ENCODE results near the gene GRIN2A.

The GRIN2A gene

DNA sequence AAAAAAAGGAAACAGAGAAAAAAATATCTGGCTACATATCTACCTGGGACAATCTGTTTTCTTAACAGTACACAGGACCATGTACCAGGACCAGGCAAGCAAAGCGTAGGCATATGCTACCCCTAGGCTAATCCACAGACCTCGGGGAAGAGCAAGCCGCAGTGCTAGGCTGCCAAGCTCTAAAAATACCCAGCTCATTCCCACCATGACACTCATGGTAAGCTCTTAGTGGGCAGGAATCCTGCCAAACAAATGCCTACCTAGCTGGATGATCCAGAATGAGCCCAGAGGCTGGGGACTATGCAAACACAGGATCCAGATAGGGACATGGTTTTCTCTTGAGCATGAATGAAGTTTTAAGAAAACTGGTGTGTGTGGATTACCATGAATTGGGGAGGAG lies 95.6 kb downstream of the GRIN2A start:
- no peak for DNase-seq (ENCODE audit: low read depth, low spot score)

DNA sequence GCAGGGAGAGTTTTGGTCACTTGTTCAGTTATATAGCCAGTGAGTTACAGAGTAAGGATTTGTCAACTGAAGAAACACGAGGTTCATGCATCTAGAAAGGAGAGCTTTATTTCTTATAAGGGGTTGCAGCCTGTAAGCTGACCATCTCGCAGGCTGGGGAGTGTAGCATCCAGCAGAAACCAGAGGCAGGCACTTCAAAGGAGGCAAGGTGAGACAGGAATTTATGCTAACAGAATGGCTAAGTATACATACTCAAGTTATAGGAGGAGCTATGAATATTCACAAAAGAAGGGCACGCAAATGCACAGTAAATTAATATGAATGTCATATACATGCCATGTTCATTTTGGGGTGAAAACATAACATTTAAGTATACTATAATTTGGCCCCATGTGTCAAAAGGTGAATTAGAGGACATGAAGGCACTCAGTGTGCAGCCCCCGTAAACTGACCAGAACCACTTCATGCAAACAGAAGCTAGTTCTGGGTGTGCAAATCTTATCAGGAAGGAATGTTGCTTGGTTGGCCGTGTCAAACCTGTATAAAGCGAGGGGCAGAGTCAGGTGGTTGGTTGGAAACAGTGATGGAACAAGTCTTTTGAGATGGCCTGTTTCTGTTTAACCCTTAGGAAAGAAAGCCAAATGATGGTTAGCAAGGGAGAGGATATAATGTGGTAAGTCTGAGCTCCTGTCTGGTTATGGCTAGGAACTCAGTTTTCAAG lies 97.0 kb downstream of the GRIN2A start:
- no peak for DNase-seq (ENCODE audit: low read depth, low spot score)

DNA sequence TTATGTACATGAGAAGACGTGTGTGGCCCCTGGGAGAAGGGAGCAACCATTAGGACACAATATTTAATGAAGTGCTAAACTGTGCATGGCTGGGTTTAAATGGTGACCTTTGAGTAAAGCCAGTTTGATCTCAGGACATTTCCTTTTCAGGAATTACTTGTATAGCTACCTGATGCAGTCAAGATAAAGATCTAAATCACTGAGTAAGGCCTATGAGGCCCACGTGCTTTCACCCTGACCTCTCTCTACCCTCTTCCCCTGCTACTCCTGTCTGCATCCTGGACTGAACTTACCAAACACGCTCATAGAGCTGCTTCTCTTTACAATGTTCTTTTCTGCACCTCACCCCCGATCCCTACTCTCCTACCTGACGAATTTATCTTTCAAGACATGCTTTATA lies 98.9 kb downstream of the GRIN2A start:
- DNase-seq (ENCODE audit: low read depth, low spot score), result no peak

DNA sequence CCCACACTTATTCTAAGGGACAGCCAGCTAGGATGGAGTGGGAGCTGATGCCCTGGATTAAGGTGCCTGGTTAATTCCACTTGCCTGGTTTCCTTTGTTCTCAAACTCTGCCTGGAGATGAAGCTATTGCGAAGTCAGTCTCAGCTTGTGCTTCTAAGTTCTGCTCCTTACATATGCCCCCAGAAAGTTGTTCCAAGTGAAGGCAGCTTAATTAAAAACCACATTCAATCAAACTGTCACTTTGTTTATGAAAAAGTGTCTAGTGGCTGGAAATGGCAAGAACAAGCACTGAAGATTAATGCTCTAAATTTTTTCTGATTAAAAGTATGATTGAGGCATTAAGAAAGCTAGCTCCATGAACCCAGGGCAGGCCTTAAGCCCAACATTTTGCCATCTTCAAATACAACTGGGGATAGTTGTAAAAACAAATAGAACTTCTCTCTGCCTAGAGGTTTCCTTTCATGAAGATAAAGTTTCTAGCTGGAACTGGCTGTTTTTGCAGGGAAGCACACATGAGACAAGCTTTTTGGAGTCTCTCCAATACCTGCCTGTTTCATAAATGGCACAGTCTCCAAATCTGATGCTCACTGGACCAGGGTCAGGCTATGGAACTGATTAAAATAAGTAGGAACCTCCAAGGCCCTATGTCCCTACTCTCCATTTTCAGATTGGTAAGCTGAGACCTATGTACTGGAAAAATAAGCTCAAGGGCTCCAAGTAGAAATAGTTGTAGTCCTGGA lies 100.9 kb downstream of the GRIN2A start:
- no peak for DNase-seq (ENCODE audit: low read depth, low spot score)

DNA sequence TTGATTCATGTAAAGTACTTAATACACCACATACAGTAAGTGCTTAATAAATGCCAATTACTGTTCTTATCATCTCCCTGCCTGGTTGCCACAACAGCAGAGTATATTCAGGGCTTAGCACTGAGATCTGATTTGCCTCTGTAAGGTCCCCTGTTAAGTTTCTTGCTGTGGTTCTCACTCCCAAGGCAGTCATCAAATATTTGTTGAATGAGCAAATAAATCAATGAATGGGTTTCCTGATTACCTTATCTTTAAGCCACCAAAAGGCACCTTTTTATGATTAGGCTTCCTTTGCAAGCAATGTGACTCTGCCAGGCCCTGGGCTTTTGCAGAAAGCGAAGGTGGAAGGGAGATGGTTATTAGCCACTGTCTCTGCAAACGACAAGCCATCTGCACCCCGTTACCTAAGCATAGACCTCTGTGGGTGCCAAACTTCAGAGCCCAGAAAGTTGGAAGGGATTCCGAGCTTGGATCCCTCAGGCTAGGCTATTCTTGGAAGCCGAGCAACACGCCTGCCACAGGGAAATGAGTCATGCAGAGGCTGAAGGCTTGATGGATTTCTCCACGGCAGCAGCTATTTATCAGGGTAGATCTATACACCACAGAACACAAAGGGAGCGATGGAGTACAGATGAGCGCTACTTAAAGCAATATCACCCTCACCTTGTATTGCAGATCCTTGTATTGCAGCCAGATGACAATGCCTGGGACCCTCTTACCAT lies 102.0 kb downstream of the GRIN2A start:
- no peak for DNase-seq (ENCODE audit: low read depth, low spot score)

DNA sequence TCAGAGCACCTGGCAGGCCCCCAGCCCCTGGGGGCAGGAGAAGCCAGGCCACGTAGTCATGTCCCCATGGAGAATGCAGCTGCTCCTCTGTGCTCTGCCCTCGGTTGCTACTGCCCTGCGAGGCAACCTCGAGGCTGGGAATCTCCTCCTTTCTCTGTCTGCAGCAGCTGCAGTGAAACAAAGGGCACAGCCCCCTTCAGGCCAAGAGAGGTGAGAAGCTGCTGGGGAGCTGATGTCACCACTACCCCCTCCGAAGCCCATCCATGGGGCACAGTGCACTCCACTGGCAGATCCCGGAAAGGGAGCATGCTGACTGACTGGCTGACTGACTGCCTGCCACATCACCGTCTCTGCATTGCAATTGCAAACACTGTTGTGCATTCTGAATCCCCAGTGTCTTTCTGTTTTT lies 103.7 kb downstream of the GRIN2A start:
- DNase-seq (ENCODE audit: low read depth, low spot score), result no peak

DNA sequence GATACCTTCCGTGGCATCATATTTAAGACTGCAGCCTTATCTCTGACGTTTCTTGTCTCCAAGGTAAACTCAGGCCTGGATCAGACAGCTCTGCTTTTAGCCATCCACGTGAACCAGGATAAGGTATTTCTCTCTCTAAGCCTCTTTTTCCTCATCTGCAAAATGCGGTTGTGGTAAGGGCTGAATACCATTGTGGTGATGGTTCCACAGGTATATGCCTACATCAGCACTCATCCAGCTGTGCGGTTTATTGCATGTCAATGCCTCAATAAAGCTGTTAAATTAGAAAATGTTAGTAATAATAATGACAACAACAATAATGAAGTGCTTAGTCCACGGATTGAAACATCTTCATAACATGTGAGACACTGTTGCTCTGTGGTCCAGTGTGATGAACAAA lies 104.4 kb downstream of the GRIN2A start:
- no peak for DNase-seq (ENCODE audit: low read depth, low spot score)

DNA sequence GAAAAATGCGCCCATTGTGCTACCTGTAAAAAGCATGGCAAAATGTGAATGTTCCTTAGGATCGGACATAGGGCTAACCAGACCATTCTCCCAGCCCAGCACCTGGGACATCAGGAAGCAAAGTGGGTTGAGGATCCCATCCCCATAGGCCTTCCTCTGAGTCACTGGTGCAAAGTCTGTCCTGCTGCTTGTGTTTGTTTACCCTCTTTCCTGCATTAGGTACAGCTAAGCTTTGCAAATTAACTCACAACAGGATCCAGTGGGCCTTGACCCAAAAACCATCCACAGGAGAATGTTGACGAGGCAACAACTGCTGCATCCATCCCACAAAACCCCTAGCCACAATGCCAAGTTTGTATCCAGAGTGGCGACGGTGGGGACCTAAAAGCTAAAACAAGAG lies 106.2 kb downstream of the GRIN2A start:
- DNase-seq (ENCODE audit: low read depth, low spot score), result no peak

DNA sequence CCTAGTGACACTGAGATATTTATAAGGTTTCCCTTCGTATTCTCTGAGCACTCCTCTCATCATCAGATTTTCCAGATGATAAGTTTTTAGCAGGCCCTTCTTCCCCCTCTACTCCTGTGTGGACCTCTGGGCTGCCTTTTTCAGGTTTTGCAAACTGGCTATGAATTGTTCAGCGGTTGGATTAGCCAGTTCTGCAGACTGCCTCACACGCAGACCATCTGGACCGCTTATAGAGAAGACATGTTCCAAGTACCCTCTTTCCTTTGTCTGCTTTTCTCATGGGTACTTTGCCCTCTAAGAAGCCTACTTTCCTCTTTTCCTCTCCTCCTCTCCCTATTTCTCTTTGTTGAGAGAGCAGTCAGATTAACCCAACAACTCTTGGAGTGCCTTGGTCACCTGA lies 111.6 kb downstream of the GRIN2A start:
- no peak for DNase-seq (ENCODE audit: low read depth, low spot score)

DNA sequence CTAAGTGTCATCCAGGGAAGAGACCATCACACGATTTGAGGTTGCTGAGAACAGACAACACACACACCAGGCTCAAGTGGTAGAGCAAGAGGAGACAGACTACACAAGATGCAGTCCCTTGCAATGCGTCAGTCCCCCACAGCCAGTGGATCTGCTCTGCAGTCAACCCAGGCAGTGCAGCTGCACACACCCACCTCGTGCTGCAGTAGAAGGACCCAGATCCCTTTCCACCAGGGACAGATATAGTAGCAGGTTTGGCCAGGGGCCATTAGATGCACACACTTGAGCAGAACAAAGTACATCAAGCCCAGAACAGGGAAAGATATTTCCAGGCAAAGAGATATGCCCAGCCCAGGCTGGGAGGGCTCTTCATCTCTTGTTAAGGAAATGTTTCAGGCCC lies 112.9 kb downstream of the GRIN2A start:
- no peak for DNase-seq (ENCODE audit: low read depth, low spot score)

DNA sequence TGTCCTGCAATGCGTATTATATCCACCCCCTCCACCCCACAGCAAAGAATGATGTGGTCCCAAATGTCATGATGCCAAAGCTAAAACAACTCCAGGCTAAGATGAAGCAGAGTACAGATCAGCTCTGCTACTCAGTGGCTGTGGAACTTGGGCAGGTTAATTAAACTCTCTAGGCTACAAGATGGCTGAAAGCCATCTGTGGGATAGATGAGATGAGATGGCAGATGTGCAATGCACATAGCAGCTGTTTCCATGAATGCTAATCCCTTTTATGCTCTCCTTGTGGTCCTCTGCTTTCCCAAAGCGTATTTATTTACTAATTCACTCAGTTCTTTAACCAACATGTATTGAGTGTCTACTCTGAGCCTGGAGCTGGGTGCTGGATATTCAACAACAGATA lies 114.4 kb downstream of the GRIN2A start:
- DNase-seq (ENCODE audit: low read depth, low spot score), result no peak

DNA sequence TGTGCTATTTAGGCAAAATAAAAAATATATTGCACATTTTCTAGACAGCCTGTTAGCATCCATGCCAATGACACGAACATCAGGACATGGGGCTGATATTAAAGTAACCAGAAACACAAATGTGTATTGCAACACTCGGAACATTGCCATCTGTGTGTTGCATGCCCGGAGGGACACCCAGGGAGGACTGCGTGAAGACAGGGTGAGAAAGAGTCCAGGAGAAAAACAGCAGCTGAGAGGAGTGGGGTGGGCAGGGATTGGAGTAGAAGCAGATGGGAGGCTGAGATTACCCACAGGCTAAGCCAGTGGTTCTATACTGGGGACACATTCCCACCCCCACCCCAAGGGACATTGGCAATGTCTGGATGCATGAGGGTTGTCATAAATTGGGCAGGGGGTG lies 114.8 kb downstream of the GRIN2A start:
- DNase-seq (ENCODE audit: low read depth, low spot score), result no peak

DNA sequence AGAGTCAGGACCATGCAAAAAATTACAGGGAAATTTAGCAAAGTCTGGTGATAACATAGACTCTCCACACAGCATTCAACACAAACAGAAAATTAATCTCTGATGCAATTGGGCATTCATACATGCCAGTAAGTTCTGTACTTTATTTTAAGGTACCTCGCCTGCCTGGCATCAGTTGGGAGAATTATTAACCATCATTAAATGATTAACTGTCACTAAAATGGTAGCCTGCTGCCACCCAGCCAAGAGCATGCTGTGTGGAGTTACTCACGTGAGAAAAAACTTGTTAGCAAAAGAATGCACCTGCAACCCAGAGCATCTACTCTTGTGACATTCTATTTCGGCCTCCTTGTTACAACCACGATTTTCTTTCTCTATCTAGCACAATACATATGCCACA lies 117.2 kb downstream of the GRIN2A start:
- no peak for DNase-seq (ENCODE audit: low read depth, low spot score)

DNA sequence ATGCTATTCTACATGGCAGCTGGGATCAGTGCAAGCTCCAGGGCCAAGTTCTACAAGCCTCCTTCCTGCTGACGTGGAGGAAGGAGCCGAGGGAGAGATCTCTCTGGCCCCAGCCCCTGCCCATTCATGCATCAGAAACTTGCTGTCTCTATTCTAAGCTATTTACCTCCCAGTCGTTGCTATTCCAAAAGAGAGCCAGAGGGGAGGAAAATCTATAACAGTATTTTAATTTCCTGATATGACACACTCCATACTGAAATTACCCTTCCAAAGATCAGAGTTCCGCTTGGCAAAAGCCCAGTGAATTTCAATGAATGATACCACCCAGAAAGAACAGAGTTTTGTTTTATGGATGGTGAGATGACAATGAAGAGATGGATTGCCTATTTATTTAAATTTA lies 133.4 kb downstream of the GRIN2A start:
- no peak for DNase-seq (ENCODE audit: low read depth, low spot score)

DNA sequence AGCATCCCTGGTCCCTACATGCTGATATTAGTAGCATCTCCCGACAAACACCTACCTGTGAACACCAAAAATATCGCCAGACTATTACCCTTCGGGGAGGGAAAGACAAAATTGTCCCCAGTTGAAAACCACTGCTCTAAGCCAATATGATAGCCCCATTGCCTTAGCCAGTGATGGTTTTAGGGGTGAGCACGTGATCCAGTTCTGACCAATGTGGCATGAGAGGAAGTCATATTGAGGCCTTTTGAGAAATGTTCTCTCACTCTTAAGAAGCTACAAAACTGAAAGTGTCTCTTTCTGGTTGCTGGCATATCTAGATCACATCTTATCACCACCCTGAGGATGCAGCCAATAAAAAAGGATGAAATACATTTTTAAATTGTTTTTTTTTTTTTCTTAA lies 136.3 kb downstream of the GRIN2A start:
- DNase-seq (ENCODE audit: low read depth, low spot score), result no peak

DNA sequence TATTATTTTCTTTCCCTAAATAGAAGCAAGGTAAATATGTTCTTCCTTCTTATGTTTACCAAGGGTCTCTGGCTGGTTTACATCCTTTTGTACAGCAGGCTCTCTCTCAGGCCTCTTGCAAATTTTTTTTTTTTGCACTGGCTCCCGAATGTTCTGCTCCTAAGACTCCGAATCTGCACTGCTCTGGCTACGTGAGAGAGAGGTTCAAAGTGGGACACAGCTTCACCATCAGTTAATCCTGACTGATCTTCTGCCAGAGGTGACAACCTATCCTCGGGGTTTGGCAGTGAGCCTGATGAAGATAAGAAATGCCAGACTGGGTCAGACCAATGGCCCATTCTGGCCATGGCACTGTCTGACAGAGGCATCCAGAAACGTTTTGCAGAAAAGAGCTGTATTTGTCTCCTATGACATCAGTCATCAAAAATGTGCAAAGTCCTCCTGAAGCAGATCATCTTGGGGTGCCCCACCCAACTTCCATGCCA lies 136.9 kb downstream of the GRIN2A start:
- DNase-seq (ENCODE audit: low read depth, low spot score), result no peak

DNA sequence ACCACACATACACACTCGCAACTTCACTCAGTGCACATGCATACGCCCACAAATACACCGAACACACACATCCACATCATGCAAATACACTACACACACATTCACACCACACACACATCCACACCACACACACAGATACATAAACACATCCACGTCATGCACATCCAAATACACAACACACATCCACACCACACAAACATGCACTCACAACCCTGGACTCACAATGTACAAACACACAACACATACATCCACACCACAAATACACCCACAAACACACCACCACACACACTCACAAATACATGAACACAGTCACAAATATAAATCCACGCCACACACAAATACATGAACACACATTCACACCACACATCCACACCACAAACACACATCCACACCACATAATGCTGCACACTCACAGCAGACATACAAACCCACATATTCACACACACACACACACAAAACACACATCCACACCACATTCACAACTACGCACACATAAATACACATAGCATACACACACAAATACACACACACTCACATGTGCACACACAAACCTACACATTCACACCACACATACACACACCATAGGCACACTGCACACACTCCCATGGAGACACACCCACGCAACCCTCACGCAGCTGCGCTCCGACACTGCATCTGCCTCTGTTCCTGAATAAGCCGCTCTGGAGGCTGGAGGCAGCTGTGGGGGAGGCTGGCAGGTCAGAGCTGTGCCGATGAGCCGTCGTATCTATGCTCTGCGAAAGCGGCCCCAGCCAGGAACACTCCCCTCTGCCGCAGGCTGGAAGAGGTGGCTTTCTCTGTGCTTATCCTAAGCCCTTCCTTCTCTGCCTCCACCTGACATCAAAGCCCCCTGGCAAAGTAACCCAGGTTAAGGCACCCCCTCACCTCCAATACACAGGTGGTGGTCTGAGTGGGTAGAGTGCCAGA lies 141.8 kb downstream of the GRIN2A start:
- no peak for DNase-seq (ENCODE audit: low read depth, low spot score)

DNA sequence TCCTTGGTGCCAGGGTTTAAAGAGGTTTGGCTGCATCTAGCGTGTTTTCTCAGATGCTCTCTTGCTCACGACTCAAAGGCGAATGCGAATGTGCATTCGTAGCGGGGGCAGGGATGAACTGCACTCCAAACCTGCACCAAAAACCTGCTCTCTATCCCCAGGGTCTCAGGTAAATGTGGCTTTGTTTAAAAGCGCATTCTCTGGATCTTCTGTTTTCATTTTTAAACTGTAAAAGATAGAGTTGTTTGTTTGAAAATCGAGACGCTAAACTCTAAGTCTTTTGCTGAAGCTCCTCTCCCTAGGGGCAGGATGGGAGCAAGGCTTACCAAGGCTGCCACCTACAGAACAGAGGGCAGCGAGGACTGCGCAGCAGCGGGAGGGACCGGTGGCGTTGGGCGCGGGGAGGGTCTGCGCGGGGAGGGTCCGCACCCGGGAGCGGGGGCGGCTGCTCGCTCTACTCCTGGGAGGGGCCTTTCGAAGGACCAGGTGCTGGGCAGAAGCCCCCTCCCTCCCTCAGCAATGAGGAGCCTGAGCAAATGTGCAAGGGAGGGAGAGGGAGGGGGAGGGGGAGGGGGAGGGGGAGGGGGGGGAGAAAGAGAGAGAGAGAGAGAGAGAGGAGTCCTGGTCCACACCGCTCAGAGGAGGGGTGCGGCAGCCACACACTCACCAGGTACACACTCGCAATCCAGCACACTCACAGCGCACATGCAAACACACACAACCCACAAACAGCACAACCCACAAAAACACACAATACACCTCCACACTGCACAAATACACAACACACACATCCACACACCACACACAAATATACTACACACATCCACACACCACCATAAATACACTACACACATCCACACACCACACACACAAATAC lies 142.8 kb downstream of the GRIN2A start:
- no peak for DNase-seq (ENCODE audit: low read depth, low spot score)

DNA sequence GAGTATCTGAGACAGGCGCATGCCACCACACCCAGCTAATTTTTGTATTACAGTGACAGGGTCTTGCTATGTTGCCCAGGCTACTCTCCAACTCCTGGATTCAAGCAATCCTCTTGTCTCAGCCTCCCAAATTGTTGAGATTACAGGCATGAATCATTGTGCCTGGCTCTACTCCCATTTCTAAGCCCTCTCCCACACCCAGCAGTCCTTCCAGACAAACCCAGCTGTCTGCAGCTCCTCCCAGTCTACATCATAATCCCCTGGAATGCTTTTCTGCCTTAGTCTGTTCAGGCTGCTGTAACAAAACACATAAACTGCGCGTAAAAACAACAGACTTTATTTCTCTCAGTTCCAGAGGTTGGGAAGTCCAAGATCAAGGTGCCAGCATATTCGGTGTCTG lies 144.5 kb downstream of the GRIN2A start:
- DNase-seq (ENCODE audit: low read depth, low spot score), result no peak

DNA sequence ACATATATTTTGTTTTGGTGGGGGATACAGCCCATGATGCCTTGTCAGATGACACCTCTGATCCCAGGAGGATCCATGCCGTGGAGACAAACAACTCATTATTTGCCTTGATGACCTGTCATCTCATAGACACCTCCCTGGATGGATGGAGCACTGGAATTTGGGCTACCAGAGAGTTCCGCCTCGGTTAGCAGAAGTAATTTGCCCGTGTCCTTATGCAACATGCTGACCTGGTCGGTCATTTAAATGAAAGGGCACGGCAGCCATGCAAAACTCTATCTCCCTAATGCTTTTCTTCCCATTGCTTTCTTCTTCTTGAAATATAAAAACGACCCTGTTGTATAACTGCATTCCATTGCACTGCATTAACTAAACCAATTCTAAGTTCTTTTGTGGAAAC lies 145.3 kb downstream of the GRIN2A start:
- DNase-seq (ENCODE audit: low read depth, low spot score), result no peak

DNA sequence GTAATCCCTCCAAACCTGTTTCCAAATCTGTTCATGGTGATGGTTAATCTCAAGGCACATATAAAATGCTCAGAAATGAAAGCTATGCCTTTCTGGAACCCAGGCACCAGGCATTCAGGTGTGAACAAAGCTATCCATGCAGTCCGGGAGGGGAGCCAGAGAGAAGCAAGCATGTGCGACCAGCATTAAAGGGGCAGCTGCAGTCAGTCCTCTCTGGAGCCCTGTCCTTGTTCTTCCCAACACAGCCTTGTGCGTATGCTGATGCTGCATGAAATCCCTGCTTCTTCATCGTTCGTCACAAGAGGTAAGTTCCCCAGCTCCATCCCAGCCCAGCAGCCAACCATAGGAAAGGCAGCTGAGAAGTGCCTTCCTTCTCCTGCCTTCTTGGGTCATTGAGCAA lies 148.7 kb downstream of the GRIN2A start:
- no peak for DNase-seq (ENCODE audit: low read depth, low spot score)
